ENCODE data around the gene F11R.
"Not testable (repeated sequence)": the region's sequence is repeated elsewhere in the genome, so short reads cannot be mapped to it uniquely, and the experiment has no call there.

The F11R gene

GRCh38 chr1:160952129-160952510 lies 68.8 kb downstream of the F11R start:
- DNase-seq (ENCODE audit: low read depth) = no peak
- in situ Hi-C loops (cut with HindIII; ENCODE audit: low sequenced_read_pairs) = no loop called here
- H3K4me3 ChIP-seq (ENCODE audit: low read depth, low read length) = no peak overlapping the region
- TF ChIP-seq, protein P1, sequence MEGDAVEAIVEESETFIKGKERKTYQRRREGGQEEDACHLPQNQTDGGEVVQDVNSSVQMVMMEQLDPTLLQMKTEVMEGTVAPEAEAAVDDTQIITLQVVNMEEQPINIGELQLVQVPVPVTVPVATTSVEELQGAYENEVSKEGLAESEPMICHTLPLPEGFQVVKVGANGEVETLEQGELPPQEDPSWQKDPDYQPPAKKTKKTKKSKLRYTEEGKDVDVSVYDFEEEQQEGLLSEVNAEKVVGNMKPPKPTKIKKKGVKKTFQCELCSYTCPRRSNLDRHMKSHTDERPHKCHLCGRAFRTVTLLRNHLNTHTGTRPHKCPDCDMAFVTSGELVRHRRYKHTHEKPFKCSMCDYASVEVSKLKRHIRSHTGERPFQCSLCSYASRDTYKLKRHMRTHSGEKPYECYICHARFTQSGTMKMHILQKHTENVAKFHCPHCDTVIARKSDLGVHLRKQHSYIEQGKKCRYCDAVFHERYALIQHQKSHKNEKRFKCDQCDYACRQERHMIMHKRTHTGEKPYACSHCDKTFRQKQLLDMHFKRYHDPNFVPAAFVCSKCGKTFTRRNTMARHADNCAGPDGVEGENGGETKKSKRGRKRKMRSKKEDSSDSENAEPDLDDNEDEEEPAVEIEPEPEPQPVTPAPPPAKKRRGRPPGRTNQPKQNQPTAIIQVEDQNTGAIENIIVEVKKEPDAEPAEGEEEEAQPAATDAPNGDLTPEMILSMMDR (IDR thresholded peaks at IDR 0.05; ENCODE audit: low read depth, low read length, missing control alignments) = no peak

- DNase-seq (ENCODE audit: low read depth) = no peak
- TF ChIP-seq, protein P1 (IDR thresholded peaks at IDR 0.05; ENCODE audit: low read depth, low read length, missing control alignments) = peak; percentile 63
- no peak overlapping the region for H3K4me3 ChIP-seq (ENCODE audit: low read depth, low read length)
- in situ Hi-C loops (cut with HindIII; ENCODE audit: low sequenced_read_pairs) = no loop called here
Observed at GRCh38 chr1:160951443-160952128, 69.4 kb downstream of the F11R start.

DNA sequence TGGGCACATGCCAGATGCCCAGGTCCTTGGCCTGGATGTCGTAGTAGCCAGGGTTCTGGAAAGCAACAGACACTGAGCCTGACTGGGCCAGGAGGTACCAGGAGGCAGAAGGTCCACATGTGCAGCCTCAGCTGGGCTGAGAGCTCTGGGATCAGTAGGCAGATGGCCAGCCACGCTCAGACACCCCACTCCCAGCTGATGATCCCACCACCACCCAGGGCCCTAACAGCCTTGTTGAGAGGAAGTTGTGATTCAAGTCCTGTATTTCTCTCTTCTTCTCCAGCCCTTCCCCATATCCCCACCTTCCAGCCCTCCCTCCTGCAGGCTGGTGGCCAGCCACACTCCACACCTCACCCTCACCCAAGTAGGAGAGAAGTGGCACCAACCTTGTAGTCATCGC lies 70.3 kb downstream of the F11R start:
- TF ChIP-seq, protein P1 (IDR thresholded peaks at IDR 0.05; ENCODE audit: low read depth, low read length, missing control alignments) = no peak
- in situ Hi-C loops (cut with HindIII; ENCODE audit: low sequenced_read_pairs) = no loop called here
- H3K4me3 ChIP-seq (ENCODE audit: low read depth, low read length) = no peak overlapping the region
- DNase-seq (ENCODE audit: low read depth) = no peak

GRCh38 chr1:160949881-160950280 lies 71.1 kb downstream of the F11R start:
- in situ Hi-C loops (cut with HindIII; ENCODE audit: low sequenced_read_pairs) = no loop called here

GRCh38 chr1:160949216-160949880 lies 71.6 kb downstream of the F11R start:
- in situ Hi-C loops (cut with HindIII; ENCODE audit: low sequenced_read_pairs); DNase-seq (ENCODE audit: low read depth); H3K4me3 ChIP-seq (ENCODE audit: low read depth, low read length): not testable (repeated sequence)

More at GRCh38 chr1:160949881-160950280, 71.1 kb downstream of the F11R start:
- TF ChIP-seq, protein P1 (IDR thresholded peaks at IDR 0.05; ENCODE audit: low read depth, low read length, missing control alignments) = no peak
- DNase-seq (ENCODE audit: low read depth) = no peak
- H3K4me3 ChIP-seq (ENCODE audit: low read depth, low read length) = no peak overlapping the region

DNA sequence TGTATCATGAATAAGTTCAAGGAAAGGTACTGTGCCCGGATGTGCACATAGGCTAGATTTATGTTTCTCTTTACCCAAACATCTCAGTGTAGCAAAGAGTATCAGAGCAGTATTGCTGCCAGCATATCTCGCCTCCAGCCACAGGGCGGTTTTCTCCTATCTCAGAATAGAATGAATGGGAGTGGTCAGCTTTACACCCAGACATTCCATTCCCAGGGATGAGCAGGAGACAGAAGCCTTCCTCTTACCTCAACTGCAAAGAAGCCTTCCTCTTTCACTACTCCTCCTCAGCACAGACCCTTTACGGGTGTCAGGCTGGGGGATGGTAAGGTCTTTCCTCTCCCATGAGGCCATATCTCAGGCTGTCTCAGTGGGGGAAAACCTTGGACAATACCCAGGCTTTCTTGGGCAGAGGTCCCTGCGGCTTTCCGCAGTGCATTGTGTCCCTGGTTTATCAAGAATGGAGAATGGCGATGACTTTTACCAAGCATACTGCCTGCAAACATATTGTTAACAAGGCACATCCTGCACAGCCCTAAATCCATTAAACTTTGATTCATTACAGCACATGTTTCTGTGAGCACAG lies 73.7 kb downstream of the F11R start:
- in situ Hi-C loops (cut with HindIII; ENCODE audit: low sequenced_read_pairs); H3K4me3 ChIP-seq (ENCODE audit: low read depth, low read length); DNase-seq (ENCODE audit: low read depth): not testable (repeated sequence)

- in situ Hi-C loops (cut with HindIII; ENCODE audit: low sequenced_read_pairs); DNase-seq (ENCODE audit: low read depth); H3K4me3 ChIP-seq (ENCODE audit: low read depth, low read length): not testable (repeated sequence)
Observed at GRCh38 chr1:160945881-160946280, 75.1 kb downstream of the F11R start.

Data from astrocyte of the cerebellum (primary cell).